ENCODE results near the gene CARMIL1.
"Not testable (repeated sequence)": the region's sequence is repeated elsewhere in the genome, so short reads cannot be mapped to it uniquely, and the experiment has no call there.

Gene CARMIL1

DNA sequence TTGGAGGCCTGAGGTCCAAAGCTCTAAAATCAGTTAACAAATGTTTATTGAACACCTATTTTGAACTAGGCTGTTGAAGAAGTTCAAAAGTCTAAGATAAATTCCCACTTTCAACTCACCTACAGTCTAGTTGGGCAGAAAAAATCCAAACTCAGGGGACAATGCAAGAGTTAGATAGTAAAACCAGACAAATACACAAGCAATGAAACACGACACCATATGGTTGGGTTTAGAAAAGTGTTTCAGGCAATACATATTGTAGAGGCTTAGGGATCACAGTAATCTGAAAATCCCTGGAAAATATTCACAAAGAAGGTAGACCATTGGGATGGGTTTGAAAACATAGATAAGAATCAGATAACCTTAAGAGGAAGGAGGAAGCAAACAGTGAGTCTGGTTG lies 1.3 kb upstream of the CARMIL1 start:
- DNase-seq, result no peak

DNA sequence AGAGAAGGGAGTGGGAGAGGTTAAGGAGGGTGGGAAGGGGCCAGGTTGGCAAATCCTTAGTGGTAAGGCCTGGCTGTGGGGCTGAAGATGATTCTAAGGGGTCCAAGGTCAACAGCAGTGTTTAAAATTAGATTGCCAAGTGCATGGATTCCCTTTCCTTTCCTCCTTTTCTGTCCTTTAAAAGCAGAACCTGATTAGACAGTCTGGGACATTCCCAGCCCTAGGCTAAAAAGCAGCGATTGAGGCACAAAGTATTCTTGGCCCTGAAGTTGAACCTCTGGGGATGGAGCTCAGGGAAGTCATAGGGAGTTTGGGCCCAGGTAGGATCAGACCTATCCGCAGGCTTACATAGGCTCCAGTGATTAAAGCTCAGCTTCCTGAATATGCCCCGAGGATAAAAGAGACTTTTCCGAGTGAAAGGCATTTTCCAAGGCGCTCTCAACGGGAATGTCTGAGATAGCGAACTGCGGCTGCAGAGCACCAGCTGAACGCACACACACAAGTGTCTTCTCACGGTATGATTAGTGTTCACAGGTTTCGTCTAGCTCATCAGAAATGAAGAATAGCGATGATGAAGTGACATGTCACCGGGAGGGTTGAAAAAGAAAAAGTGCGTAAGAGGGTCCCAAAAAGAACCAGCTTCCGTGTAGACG lies 787 bp upstream of the CARMIL1 start:
- DNase-seq, result peak; percentile 19

DNA sequence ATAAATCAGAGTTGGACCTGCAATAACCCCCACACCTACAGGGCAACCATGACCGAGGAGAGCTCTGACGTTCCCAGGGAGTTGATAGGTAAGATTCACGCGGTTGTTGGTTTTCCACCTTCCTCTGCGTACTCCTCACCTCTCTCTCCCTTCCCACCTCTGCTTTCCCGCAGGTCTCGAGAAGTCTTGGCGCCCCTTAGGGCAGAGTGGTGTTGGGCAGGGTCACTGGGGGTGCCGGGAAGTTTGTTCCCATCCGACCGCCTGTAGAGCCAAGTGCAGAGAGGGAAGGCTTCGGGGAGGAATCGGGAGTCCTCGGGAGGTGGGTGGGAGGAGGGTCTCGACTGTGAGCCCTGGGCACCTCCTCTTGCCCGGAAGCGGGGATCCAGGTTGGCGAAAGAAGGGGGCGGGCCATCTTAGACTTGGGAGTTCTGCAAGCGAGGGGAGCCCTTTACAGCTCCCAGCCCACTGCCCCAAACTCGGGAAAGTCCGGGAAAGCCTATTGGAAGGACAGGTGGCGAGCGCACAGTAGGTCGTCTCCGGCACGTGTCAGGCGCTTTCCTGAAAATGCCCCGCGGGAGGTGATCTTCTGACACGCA lies 672 bp downstream of the CARMIL1 start:
- DNase-seq, result no peak

DNA sequence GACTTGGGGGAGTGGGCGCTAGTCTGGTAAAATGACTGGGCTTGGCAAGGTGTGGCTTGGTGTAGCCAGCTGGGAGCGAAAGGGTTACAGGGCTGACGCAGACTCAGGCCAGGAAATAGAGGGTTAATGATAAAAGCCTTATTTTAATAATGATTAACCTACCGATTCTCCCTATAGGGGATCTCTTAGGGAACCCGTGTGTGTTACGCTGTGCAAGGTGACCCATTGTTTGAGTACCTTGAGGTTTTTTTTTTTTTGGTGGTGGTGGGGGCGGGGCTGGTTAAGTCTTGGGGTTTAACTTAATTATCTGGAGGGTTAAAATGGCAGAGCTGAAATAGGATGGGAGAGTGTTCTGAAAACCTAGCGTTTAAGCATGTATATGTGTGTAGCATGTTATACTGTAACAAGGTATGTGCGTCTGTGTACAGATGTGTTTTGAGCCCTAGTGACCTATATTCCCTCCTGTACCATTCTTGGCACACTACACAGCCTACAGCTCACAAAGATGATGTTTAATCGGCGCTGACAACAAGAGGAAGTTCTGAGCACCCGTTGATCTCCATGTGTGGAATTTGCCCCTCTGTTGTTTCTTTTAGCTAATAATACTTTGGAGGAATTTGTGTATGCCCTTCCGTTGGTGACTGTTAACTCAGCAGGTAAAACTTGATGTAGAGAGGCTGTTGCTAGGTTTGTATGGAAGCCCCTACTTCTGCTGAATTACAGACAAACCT lies 1.3 kb downstream of the CARMIL1 start:
- DNase-seq, result no peak

DNA sequence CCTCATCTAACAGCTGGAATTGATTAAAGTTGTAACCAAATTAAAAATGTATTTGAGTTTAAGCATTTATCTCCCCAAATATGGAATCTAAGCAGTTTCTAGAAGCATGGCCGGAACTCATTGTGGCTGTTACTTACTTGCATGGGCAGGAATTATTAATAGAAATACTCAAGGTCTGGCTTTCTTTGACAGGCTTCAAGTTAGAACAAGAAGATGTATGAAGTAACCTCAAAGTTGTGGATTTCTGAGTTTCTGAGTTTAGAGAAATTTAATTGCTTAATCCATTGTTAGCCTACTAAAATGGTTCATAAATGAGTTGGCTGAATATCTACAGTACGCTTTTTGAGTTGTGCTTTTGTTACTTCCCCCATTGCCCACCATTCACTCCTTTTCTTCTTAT lies 7.7 kb downstream of the CARMIL1 start:
- DNase-seq, result no peak

DNA sequence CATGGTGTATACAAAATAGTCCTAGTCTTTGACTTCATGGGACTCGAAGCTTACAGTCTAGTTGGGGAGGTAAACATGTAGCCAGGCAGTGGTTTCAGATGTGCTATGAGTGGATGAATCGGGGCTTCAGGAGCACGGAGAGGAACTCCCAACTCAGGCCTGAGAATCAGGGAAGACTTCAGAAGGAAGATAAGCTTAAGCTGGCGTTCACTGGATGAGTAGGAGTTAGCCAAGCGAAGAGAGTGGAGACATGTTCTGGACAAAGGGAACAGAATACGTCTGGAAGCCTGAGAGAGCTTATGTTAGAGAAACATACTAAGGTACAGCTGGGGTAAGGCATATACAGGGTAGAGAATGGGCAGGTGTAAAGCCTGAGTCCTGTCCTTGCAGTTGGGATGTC lies 8.8 kb downstream of the CARMIL1 start:
- DNase-seq, result no peak

DNA sequence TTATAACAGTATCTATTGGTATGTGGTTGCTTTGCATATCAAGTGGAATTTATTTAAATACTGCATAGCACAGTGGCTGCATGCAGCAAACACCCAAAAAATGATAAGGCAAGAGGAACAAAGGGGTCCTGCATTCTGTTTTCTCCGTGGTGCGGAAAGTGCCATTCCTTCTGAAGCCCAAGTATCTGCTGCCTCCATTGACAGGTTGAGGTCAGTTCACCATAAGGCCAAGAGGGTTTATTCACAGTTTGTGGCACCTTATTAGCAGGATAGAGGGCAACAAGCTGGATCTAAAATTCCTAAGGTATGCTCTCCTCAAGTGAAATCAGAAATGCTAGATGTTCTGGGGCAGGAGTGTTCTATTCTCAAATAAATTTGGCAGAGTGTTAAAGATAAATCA lies 9.3 kb downstream of the CARMIL1 start:
- DNase-seq, result no peak

DNA sequence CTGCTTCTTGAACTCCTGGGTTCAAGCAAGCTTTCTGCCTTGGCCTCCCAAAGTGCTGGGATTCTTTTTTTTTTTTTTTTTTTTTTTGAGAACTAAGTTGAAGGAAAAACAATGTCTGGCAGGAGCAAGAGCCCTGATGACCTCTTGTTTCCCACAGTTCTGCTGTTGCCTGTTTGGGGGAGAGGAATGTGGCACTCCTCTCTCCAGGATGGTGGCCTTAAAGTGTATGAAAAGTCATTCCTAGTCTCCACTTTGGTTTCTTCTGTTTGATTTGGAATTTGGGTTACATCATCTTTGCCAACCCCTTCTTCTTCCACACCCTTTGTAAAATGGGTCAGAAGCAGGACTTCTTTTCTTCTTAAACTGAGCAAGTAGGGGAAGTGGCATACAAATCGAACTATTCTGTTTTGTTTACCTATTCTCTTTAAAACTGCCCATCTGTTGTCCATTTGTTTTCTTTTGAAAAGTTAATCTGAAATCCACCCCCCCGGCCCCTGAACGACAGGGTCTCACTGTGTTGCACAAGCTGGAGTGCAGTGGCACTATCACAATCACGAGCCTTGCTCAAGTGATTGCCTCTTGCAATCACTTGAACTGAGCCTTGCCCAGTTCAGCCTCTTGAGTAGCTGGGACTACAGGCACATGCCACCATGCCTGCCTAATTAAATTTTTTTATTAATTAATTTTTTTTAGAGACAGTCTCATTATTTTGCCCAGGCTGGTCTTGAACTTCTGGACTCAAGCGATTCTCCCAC lies 11.3 kb downstream of the CARMIL1 start:
- DNase-seq, result no peak

DNA sequence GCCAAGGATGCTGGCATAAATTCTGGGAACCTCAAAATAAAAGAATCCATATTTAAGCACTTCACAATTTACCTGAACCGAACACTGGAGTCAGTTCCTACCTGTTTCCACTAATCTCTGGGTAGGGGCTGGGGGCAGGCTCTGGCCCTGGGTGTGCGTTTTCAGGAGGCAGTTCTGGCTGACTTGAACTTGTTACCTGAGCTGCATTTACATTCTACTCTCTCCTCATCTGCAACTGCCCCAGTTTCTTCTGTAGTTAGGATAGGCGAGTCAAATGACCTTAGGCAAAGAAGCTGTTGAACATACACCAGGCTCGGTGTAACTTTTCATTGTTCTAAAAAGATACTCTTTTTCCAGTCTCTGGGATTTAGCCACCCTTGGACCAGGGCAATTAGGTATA lies 13.2 kb downstream of the CARMIL1 start:
- DNase-seq, result no peak

DNA sequence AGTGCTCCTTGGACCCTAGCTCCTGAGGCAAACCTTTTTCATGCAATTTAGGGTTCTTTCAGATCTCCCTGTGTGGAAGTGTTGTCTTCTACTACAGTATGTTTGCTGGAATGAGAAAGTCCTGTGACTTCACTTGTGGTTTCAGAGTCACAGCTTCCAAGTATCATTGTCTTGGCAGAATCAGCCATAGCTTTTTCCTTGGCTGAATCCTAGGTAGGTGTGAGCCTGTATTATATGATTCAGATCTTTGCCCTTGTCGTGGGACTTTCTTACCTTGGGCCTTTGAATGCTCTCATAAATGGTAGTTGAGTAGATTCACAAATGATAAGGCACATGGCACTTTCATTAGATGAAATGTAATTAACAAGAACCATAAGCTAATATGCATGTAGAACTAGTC lies 16.5 kb downstream of the CARMIL1 start:
- no peak for DNase-seq

DNA sequence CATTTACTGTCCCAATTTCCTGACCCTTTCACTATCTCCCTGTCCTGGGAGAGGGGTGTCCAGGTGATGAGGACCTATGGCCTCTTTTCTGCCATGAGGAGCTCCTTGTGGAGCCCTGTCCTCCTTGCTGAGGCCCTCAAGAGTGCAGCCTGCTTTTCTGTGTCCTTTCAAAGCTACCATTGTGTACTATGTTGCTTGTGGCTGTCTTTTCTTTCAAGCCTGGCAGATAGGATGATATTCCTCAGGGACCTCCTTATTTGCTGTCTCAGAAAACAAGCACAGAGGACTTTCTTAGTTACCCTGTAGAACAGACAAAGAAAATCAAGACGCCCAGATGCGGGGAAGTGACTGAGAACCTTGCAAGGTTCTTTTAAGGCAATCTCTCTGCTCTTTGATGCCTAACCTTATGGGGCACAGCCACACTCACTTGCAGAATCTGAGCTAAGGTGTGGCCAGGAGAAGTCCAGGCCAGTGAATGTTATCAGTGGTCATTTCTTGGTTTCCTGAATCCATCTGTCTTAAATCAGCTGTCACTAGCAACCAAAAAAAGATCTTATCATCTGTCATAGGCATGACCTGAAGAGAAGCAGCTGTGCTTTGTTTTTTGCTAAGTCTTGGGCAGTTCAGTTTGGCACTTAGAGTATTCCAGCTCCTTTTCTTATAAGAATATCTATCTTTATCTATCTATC lies 17.2 kb downstream of the CARMIL1 start:
- no peak for DNase-seq

DNA sequence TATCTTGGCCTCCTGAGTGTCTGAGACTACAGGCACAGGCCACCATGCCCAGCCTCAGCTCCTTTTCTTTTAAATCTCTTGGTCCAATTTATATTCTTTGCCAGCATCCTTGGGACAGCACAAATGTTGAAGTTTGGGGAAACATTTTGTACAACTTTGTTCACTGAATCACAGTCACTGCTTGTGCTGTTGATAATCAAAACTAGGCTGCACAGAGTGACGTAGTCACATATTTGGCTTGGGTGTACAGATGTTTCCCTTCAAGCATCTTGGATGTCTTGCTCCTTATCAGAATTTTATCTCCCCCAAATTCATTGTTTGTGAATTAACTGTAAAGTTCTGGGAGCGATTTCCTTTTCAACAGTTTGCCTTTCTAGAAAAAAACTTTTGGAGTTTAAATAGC lies 17.9 kb downstream of the CARMIL1 start:
- peak; percentile 46 for DNase-seq

DNA sequence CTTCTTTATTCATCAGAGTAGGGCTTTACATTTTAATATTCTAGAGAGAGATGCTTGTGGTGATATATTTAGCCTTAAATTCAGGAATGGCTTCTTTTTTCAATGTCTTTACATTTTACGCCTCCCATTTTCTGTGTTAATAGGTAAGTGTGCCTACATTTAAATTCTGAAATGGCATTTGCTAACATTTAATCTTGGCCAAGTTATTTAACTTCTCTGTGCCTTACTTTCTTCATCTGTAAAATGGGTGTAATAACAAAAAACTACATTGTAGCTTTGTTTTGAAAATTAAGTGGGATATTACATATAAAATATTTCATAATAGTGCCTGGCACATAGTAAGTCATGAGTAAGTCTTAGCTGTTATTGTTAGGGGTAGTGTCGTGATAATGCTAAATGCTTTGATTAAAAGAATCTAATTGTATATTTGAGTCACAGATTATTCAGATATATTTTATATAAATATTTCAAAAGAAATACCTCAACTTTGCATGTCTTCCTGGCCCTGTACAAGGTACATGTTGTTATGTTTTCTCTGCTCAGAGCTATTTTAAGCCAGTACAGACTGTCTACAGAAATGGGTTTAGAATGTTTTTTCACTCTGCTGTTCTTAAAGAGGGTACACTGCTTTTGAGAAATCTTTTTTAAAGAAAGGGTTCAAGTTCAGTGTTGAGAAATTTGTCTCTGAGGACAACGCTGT lies 18.8 kb downstream of the CARMIL1 start:
- DNase-seq, result no peak

DNA sequence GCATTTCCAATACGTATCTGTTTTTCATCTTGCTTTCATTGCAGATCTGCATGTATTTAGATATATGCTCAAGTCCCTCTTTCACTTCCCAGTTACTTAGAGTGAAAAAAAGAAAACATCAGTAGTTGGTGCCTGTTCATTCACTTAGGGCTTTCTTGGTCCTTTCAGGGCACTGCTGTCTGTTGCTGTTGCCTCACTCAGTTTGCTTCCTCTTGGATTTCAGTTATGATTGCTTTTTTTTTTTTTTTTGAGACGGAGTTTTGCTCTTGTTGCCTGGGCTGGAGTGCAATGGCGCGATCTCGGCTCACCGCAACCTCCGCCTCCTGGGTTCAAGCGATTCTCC lies 19.3 kb downstream of the CARMIL1 start:
- DNase-seq, result not testable (repeated sequence)

DNA sequence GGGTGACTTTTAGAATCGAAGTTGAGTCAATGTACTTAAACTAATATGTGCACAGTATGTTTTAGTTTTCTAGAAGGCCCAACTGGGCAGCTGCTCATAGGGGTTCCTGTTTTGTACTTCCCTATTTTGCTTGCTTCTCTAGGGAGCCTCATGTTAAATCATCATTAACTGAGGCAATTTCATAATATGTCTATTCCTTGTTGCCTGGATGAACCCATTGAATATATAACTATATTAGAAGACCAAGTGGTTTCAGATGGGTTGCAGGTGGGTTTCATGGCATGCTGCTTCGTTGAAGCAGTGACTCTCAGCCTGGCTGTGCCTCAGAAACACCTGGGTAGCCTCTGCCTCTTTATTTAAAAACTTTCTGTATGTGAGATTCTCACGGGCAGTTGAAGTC lies 22.2 kb downstream of the CARMIL1 start:
- DNase-seq, result no peak

DNA sequence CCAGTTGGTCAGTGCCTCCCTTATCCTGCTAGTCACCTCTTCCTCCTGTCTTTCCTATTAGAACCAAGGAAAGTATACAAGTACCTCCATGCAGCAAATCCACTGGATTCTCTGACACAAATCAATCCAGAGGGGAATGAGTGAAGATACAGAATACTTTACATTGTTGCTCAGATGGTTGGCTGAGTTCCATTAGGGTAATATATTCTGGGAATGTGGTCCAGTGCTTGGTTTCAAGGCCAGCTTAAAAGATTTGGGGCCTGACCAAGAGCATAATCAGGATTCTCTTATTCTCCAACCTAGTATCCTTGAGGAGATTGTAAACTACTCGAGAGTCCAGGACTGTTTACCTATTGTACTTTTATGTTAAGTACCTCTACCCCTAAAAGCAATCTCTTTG lies 23.0 kb downstream of the CARMIL1 start:
- DNase-seq, result peak; percentile 62

DNA sequence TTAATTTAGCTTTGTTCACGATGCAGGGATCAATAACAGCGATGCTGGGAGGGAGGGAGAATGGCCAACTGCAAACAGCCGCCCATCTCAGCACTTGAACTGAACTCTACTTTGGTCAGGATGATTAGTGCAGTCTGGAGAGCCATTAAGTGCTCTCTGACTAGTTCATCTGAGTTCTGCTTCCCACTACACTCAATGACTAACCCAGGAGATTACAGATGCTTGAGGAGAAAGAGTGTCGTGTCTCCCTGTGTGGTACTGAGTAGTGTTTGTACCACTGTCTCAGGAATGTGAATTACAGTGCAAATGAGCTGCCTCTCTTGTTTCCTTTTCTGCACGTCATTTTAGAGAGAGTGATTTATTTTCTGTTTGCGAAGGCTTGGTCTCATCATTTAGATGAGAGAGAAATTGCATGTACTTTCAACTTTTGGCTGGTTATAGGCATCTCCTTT lies 23.5 kb downstream of the CARMIL1 start:
- peak; percentile 84 for DNase-seq

DNA sequence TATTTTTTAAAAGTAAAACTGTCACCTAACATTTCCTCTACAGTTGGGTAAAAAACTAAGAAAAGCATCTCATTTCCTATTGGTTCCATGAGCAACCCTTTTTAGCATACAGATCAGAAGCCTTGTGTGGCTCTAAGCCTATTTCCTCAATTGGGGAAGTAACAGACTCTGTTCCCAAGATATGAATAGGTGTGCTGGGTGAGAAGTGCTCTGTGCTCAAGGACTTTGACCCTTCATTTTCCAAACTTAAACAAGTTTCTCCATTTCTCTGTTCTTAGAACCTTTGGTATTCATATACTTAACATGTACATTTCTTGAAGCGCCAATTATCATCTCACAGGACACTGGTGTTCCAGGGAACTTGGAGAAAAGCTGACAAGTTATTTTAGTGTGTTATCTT lies 24.1 kb downstream of the CARMIL1 start:
- DNase-seq, result no peak

DNA sequence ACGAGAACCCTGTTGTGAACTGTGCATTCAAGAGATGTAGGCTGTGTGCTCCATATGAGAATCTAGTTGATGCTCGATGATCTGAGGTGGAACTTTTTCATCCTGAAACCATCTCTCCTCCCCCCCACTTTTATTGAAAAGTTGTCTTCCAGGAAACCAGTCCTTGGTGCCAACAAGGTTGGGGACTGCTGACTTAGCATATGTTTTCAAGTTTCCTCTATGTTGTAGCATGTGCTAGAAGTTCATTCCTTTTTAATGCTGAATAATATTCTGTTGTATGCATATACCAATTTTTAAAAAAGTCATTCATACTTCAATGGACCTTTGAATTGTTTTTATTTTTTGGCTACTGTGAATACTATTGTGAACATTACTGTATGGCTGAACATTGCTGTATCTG lies 27.2 kb downstream of the CARMIL1 start:
- no peak for DNase-seq

DNA sequence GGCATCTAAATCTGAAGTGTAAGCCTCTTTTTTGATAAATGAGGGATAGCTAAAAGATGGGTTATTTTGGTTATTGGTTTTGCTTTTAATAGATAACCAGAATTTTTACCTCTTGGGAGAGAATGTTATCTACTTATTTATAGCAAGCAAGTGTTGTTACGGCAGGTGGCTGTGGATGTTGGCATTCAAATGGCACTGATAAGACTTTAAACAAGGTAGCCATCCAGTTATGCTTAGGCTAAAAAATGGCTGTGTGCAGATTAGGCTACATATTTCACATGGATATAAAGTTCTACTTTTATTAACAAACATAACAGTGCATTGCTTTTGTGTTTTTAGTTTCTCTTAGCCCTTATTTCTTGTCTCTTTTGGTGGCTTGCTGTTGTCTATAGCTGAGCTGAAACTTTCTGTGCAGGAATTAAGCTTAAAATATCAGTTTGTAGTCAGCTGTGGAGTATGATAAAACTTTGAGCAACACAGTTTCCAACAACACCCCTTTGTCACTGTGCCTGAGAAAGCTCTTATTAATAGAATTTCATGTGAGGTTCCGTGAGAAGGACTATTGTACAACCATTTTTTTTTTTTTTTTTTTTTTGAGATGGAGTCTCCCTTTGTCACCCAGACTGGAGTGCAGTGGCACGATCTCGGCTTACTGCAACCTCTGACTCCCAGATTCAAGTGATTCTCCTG lies 28.8 kb downstream of the CARMIL1 start:
- no peak for DNase-seq

DNA sequence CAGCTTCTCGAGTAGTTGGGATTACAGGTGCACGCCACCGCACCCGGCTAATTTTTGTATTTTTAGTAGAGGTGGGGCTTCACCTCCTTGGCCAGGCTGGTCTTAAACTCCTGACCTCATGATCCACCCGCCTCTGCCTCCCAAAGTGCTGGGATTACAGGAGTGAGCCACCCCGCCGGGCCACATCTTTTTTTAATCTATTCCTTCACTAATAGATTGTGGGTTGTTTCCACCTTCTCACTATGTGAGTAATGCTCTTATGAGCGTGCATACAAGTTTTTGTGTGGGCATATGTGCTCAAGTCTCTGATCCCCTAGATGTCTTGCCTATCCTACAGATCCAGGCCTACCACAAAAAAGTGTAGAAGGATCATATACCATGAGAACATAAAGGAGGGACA lies 30.7 kb downstream of the CARMIL1 start:
- no peak for DNase-seq
